Coronary artery (tissue), 2 donors: ENCODE data around the gene OPRL1.

ENCODE experiments used
- DNase-seq: peaks from one replicate; pipeline ENCODE4 v3.0.0-alpha.2; 2017; ENCODE audit warnings: low spot score
- H3K27ac ChIP-seq, 2 donors: fragments of 200-600 bp; sonication (generic); one replicate each; pipeline ENCODE4 v1.5.1; 2016 to 2019
- H3K4me3 ChIP-seq: fragments of 200-600 bp; sonication (generic); 2 replicates; pipeline ENCODE4 v1.5.1; 2016; ENCODE audit warnings: mild to moderate bottlenecking, moderate library complexity
- TF ChIP-seq, protein P1 (sequence below): fragments of 200-600 bp; sonication (generic); IDR thresholded peaks from one replicate; pipeline ENCODE4 v1.5.1; 2019; ENCODE audit warnings: antibody characterized with exemption

The OPRL1 gene

GRCh38 chr20:64146301-64146935 is 66.5 kb downstream of the OPRL1 start:
- TF ChIP-seq, protein P1, sequence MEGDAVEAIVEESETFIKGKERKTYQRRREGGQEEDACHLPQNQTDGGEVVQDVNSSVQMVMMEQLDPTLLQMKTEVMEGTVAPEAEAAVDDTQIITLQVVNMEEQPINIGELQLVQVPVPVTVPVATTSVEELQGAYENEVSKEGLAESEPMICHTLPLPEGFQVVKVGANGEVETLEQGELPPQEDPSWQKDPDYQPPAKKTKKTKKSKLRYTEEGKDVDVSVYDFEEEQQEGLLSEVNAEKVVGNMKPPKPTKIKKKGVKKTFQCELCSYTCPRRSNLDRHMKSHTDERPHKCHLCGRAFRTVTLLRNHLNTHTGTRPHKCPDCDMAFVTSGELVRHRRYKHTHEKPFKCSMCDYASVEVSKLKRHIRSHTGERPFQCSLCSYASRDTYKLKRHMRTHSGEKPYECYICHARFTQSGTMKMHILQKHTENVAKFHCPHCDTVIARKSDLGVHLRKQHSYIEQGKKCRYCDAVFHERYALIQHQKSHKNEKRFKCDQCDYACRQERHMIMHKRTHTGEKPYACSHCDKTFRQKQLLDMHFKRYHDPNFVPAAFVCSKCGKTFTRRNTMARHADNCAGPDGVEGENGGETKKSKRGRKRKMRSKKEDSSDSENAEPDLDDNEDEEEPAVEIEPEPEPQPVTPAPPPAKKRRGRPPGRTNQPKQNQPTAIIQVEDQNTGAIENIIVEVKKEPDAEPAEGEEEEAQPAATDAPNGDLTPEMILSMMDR: no peak
- Histone ChIP-seq H3K4me3 (no peak overlapping the region), H3K27ac (no peak overlapping the region)
- no peak for DNase-seq

DNA sequence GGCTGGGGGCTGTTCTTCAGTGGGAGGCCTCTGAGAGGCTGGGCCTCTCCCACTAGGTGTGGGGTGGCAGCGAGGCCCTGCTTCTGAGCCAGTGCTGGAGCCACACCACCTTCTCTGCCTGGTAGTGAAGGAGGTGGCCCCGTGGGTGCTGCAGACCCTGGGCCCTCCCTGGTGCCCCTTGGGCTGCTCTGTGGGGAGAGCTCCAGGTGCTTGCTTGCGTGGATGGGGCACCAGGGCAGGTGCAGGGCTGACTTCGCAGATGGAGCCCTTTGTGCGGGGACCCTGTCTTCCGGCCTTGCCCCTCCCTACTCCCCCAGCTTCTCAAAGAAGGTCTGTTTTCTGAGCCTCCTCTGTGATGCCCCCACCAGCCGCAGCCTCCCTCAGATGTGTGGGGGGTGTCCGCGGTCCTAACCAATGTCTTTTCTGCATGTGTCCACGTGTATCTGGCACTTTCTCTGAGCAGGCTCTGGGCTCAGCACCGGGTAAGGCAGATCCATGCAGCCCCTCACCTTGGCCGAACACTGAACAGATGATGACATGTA is 67.1 kb downstream of the OPRL1 start:
- no peak overlapping the region for H3K4me3 ChIP-seq
- TF ChIP-seq, protein P1: no peak
- DNase-seq: no peak
- H3K27ac ChIP-seq: no peak overlapping the region

- TF ChIP-seq, protein P1: no peak
- no peak for DNase-seq
- Histone ChIP-seq H3K27ac (no peak overlapping the region), H3K4me3 (no peak overlapping the region)
Measured at GRCh38 chr20:64148581-64148980, 68.7 kb downstream of the OPRL1 start.

DNA sequence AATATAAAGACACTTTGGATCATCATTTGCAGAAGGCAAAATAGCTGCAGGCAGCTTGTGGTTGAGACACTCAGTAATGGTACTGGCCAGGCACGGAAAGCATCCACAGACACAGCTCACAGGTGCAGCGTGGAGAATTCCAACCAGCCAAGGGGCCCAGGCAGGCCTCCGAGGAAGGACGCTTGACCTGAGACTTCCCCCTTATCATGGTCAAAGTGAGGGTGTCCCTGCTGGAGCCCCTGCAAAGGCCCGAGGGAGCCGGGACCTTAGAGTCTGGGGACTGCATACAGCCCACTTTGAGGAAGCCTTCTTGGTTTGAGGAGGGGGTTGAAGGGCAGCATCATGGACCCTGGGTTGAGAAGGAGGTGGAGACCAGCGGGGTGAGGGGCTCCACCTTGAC is 69.3 kb downstream of the OPRL1 start:
- no peak overlapping the region for H3K27ac ChIP-seq
- no peak overlapping the region for H3K4me3 ChIP-seq
- no peak for DNase-seq
- TF ChIP-seq, protein P1: no peak

DNA sequence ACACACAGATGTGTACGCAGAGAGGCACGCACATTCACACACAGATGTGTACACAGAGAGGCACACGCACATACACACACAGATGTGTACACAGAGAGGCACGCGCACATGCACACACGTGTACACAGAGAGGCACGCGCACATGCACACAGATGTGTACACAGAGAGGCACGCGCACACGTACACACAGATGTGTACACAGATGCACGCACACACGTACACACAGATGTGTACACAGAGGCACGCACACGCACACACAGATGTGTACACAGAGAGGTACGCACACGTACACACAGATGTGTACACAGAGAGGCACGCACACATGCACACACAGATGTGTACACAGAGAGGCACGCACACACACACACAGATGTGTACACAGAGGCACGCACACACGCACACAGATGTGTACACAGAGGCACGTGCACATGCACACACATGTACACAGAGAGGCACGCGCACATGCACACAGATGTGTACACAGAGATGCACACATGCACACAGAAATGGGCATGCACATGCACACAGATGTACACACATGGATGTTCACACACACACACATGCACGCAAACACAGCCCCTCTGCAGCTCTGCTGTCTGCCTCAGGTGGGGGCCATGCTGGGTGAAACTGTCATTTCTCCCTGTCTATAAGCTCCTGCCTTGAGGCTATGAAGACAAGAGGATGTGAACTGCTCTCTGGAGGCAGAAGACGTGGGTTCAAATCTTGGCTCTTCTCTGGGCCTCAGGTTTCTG is 70.1 kb downstream of the OPRL1 start:
- H3K27ac ChIP-seq: no peak overlapping the region
- no peak for DNase-seq
- TF ChIP-seq, protein P1: no peak
- no peak overlapping the region for H3K4me3 ChIP-seq
